ENCODE measurements around the gene NBDY. TPM values are rescaled to one million over a fixed set of nuclear protein-coding genes. Genes with fewer than 3 reads are reported as not detected.

NBDY gene
- total RNA-seq, 1 donor from 2014 or later = 17.0 TPM

DNA sequence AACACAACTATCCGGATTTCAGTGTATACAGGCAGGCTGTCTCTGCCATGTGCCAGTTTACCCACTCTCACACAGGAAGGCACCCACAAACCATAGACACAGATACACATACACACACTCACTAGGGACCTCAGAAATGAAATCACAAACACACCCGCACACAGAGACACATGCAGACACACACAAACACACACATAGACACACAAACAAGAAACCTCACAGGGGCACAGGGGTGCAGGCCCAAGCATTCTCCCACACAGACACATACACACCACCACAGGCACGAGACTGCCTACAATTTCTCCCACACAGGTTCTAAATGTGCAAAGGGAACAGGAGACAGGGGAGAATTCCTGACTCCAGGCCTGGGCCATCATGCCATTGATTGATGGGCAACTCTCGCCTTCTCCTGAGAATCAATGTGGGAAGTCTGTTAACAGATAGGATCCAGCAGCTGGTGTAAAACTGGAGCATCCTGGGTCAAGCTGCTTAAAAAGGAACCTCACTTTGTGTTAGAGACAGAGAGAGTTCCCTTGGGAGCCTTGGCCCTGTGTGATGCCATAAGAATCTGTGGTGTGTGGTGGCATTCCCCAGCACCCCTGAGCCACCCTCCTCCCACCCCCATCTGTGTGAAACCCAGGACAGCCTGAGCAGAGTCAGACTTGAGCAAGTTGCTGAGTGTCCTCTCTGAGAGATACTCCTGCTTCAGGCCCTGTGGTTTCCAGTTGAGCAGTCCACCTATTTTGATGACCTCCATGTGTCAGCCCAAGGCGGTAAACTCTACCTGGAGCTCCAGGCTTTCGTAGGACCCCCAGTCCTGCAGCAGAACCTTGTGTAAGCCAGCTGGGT, 33.9 kb downstream of the NBDY start:
- TF ChIP-seq, protein P1, sequence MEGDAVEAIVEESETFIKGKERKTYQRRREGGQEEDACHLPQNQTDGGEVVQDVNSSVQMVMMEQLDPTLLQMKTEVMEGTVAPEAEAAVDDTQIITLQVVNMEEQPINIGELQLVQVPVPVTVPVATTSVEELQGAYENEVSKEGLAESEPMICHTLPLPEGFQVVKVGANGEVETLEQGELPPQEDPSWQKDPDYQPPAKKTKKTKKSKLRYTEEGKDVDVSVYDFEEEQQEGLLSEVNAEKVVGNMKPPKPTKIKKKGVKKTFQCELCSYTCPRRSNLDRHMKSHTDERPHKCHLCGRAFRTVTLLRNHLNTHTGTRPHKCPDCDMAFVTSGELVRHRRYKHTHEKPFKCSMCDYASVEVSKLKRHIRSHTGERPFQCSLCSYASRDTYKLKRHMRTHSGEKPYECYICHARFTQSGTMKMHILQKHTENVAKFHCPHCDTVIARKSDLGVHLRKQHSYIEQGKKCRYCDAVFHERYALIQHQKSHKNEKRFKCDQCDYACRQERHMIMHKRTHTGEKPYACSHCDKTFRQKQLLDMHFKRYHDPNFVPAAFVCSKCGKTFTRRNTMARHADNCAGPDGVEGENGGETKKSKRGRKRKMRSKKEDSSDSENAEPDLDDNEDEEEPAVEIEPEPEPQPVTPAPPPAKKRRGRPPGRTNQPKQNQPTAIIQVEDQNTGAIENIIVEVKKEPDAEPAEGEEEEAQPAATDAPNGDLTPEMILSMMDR (IDR thresholded peaks at IDR 0.05; ENCODE audit: insufficient read depth, low read length, poor library complexity, severe bottlenecking) = no peak
- H3K36me3 ChIP-seq (ENCODE audit: control insufficient read depth, insufficient read depth, low read length) = no peaks in the 10 kb centered on the region
- H3K27me3 ChIP-seq (ENCODE audit: control insufficient read depth, insufficient read depth, low read length) = peaks cover 5% of the 10 kb centered on the region
- no peak overlapping the region for H3K4me3 ChIP-seq (ENCODE audit: low read depth, low read length)
- DNase-seq (ENCODE audit: low read depth) = no peak

DNA sequence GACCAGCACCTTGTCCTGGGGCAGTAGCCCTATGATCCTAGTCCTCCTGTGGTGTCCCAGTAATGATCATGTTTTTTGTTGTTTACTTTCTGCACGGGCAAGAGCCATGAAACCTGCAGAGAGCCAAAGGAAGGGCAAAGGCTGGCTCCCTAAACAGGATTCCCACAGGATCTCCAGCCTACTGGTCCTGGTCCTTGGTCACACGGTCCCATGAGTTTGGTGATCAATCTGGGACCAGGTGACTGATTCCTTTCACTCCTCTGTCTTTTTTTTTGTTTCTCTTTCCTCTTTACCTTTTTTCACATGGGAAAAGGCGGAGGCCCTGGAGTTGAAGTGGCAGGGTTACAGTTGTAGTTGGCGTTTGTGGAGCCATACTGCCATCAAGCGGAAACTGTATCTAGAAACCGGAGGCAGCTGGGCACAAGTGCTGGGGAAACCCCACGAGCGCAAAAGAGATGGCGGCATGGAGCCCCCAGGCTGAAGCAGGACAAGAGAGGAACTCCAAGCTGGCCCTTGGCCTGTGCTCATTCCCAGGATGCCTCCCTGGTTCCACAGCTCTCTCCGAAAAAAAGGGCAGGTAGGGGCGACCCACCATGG, 34.6 kb downstream of the NBDY start:
- H3K27me3 ChIP-seq (ENCODE audit: control insufficient read depth, insufficient read depth, low read length) = peaks cover 5% of the 10 kb centered on the region
- H3K36me3 ChIP-seq (ENCODE audit: control insufficient read depth, insufficient read depth, low read length) = no peaks in the 10 kb centered on the region
- peak overlapping the region; percentile 44 for H3K4me3 ChIP-seq (ENCODE audit: low read depth, low read length)
- DNase-seq (ENCODE audit: low read depth) = no peak
- TF ChIP-seq, protein P1 (IDR thresholded peaks at IDR 0.05; ENCODE audit: insufficient read depth, low read length, poor library complexity, severe bottlenecking) = no peak

DNA sequence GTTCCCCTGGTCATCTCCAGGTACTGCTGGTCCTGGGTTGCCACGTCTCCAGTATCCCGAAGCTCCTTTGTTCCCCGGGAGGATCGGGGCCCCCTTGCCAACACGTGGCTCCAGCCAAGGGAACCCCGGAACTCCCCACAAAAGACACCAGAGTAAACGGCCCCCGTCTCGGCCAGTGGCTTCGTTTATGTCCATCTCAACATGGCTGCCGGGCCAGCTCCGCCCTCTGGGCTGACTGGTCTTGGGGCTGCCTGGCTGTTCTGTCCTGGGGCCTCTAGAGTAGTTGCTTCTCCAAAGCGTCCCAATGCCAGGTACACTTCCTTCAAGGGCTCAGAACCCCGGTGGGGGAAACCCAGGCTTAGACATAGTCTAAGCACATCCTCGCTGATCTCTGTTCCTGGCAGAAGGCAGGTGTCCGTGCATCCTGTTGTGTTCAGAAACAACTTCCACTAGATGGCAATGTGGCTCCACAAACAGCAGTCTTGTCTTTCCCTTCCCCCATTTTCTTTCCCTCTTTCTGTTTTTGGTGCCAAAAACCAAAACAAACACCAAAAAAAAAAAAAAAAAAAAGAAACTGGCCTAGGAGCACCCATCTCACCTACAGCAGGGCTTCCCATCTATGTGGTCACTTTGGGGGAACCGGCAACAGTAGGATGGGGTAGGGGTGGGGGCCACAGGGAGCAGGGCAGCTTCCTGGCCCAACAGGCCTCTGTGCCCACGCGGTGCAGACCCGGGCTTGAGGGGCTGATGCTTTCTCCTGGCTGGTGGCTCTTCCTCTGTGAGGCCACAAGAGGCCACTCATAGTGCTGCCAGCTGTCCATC, 35.3 kb downstream of the NBDY start:
- H3K36me3 ChIP-seq (ENCODE audit: control insufficient read depth, insufficient read depth, low read length) = no peaks in the 10 kb centered on the region
- peaks cover 5% of the 10 kb centered on the region for H3K27me3 ChIP-seq (ENCODE audit: control insufficient read depth, insufficient read depth, low read length)
- TF ChIP-seq, protein P1 (IDR thresholded peaks at IDR 0.05; ENCODE audit: insufficient read depth, low read length, poor library complexity, severe bottlenecking) = peak; percentile 50
- no peak for DNase-seq (ENCODE audit: low read depth)
- H3K4me3 ChIP-seq (ENCODE audit: low read depth, low read length) = peak overlapping the region; percentile 44

DNA sequence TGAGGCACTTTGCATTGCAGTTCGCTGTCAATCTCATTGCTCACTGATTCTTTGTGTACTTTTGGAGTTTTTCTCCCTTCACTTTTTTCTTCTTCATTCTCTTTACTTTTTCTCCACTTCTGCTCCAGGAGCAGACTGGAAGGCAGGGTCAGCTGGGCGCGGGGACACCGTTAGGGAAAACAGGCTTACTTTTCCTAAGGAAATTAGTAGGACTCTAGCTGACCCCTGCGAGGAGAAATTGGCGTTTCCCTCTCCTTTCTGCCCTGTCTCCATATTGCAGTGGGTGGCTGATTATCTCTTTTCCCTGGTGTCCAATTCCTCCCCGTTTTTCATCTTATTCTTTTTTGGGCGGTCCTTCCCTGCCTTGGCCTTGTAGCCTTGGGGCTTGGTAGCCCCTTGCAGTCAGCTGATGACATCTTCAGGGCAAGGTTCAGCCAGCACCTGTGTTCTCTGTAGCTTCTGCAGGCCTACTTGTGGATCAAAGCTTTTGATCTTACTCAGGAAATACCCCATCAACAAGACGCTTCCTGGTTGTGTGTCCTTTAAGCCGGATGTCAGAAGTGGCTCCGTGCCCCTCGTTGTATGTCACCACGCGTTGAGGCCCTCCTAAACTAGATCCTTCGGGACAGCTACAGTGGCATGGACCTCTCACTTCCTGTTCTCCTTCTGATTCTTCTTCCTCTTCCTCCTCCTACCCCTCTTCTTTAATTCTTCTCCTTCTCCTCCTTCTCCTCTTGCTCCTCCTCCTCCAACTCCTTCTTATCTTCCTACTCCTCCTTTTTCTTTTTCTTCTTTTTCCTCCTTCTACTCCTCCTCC, 36.1 kb downstream of the NBDY start:
- Histone ChIP-seq H3K4me3 (ENCODE audit: low read depth, low read length) (no peak overlapping the region), H3K27me3 (ENCODE audit: control insufficient read depth, insufficient read depth, low read length) (peaks cover 5% of the 10 kb centered on the region), H3K36me3 (ENCODE audit: control insufficient read depth, insufficient read depth, low read length) (no peaks in the 10 kb centered on the region)
- DNase-seq (ENCODE audit: low read depth) = no peak
- TF ChIP-seq, protein P1 (IDR thresholded peaks at IDR 0.05; ENCODE audit: insufficient read depth, low read length, poor library complexity, severe bottlenecking) = no peak

DNA sequence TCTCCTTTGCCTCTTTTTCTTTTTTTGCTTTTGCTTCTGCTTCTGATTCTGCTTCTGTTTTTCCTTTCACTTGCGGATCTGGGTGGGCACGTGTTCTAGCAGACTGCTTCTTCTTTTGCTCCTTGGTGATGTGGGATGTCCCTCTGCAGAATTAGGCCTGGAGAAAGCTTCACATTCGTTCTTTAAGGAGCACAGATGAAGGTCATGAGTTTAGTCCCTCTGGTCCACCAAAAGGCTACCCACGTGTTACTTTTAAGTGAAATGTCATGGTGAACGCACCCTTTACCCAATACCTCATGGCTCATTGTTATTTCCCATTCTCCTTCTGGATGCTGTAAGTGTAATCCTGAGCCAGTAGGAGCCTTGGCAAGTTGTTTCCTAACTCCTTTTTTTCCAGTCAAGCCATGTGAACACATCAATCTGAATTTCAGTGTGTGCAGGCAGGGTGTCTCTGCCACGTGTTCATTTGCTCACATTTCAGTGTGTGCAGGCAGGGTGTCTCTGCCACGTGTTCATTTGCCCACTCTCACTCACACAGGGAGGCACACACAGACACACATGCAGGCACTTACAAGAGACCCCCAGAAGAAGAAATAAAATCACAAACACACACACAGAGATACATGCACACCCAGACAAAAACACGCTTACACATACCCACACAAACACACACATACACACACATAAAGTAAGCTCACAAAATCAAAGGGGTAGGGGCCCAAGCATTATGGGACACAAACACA, 36.9 kb downstream of the NBDY start:
- Histone ChIP-seq H3K4me3 (ENCODE audit: low read depth, low read length) (no peak overlapping the region), H3K36me3 (ENCODE audit: control insufficient read depth, insufficient read depth, low read length) (no peaks in the 10 kb centered on the region), H3K27me3 (ENCODE audit: control insufficient read depth, insufficient read depth, low read length) (peaks cover 5% of the 10 kb centered on the region)
- TF ChIP-seq, protein P1 (IDR thresholded peaks at IDR 0.05; ENCODE audit: insufficient read depth, low read length, poor library complexity, severe bottlenecking) = no peak
- no peak for DNase-seq (ENCODE audit: low read depth)

Data from kidney epithelial cell (primary cell).